ENCODE measurements around the gene PLXNA3.

The PLXNA3 gene

GRCh38 chrX:154458954-154459778 is 1.1 kb downstream of the PLXNA3 start:
- no peak for DNase-seq (ENCODE audit: low read depth in 2 of 2)

DNA sequence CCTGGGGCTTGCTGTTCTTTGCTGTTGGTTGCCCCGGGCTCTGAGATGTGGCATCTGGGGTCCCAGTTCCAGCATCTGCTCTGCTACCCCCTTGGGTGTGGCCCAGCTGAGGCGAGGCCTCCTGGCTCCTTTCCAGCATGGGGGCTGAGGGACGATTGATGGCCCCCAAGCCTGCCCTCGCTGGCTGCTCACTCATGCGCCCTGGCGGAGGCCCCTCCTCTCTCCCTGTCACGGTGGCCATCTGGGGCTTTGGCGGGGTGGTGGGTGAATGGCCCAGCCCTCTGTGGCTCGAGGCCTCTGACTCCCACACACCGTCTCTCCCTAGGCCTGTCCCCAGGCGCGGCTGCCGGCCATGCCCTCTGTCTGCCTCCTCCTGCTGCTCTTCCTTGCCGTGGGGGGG is 1.8 kb downstream of the PLXNA3 start:
- DNase-seq (ENCODE audit: low read depth in 2 of 2), result no peak

DNA sequence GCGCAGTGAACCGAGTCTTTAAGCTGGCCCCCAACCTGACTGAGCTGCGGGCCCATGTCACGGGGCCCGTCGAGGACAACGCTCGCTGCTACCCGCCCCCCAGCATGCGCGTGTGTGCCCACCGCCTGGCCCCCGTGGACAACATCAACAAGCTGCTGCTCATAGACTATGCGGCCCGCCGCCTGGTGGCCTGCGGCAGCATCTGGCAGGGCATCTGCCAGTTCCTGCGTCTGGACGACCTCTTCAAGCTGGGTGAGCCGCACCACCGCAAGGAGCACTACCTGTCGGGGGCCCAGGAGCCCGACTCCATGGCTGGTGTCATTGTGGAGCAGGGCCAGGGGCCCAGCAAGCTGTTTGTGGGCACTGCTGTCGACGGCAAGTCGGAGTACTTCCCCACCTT is 2.2 kb downstream of the PLXNA3 start:
- DNase-seq (ENCODE audit: low read depth in 2 of 2), result no peak

GRCh38 chrX:154462396-154462795 is 4.3 kb downstream of the PLXNA3 start:
- DNase-seq (ENCODE audit: low read depth in 2 of 2), result no peak

GRCh38 chrX:154463611-154464220 is 5.6 kb downstream of the PLXNA3 start:
- no peak for DNase-seq (ENCODE audit: low read depth in 2 of 2)

DNA sequence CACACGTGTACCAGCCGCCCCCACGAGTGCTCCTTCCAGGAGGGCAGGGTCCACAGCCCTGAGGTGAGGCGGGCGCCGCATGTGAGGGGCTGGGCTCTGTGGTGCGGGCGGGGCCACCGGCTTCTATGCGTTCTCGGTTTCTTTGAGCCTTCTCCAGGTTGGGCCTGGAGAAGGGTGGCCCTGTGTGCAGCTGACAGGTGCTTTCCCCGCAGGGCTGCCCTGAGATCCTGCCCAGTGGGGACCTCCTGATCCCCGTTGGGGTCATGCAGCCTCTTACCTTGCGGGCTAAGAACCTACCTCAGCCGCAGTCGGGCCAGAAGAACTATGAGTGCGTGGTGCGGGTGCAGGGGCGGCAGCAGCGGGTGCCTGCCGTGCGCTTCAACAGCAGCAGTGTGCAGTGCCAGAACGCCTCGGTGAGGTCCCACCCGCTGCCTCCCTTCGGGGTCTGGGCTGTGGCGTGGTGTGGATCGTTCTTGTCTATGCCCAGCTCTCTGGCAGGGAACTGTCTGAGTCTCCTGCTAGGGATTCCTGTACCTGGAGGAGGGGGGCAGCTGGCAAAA is 6.8 kb downstream of the PLXNA3 start:
- no peak for DNase-seq (ENCODE audit: low read depth in 2 of 2)

GRCh38 chrX:154465601-154466000 is 7.5 kb downstream of the PLXNA3 start:
- DNase-seq (ENCODE audit: low read depth in 2 of 2), result no peak

GRCh38 chrX:154466036-154466435 is 8.0 kb downstream of the PLXNA3 start:
- no peak for DNase-seq (ENCODE audit: low read depth in 2 of 2)

- DNase-seq (ENCODE audit: low read depth in 2 of 2), result no peak
Measured at GRCh38 chrX:154466907-154467306, 8.8 kb downstream of the PLXNA3 start.

DNA sequence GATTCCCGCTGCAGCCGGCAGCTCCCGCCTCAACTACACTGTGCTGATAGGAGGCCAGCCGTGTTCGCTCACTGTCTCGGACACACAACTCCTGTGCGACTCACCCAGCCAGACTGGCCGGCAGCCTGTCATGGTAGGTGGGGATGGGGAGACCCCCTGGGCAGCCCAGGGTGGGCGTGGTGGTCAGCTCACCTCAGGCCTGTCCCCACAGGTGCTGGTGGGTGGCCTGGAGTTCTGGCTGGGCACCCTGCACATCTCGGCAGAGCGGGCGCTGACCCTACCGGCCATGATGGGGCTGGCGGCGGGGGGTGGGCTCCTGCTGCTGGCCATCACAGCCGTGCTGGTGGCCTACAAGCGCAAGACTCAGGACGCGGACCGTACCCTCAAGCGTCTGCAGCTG is 9.5 kb downstream of the PLXNA3 start:
- no peak for DNase-seq (ENCODE audit: low read depth in 2 of 2)

GRCh38 chrX:154468217-154468616 is 10.1 kb downstream of the PLXNA3 start:
- no peak for DNase-seq (ENCODE audit: low read depth in 2 of 2)

DNA sequence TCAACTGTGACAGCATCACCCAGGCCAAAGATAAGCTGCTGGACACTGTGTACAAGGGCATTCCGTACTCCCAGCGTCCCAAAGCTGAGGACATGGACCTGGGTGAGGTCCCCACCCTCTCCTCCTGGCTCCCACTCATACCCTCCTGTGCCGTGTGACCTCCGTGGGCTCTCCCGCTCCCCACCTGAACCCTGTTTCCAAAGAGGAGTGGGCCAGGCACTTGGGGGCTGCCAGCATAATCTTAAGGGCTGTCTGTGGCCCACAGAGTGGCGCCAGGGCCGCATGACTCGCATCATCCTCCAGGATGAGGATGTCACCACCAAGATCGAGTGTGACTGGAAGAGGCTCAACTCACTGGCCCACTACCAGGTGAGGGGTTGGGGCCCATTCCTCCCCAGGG is 11.0 kb downstream of the PLXNA3 start:
- DNase-seq (ENCODE audit: low read depth in 2 of 2), result no peak

DNA sequence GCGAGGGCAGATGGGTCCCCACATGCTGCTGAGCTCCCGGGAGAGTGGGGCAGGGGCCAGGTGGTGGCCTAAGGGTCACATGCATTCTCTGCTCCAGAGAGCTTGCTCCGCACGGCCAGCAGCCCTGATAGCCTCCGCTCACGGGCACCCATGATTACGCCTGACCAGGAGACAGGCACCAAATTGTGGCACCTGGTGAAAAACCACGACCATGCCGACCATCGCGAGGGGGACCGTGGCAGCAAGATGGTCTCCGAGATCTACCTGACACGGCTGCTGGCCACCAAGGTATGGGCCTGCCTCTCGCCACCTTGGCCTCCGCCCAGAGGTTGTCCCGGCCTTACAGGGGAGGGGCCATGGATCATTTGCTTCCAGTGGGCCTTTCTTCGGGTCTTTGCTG is 11.8 kb downstream of the PLXNA3 start:
- DNase-seq (ENCODE audit: low read depth in 2 of 2), result no peak

DNA sequence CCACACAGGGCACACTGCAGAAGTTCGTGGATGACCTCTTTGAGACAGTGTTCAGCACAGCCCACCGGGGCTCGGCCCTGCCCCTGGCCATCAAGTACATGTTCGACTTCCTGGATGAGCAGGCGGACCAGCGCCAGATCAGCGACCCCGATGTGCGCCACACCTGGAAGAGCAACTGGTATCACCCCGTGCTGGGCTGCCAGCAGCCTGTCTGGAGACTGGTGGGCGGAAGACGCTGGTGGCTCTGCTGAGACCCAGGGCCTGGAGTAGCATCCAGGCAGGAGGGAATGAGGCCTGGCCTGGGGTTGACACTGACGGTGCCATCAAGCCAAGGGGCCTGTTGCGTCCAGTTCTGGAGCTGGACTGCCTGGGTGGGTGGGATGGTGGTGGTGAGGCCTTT is 12.4 kb downstream of the PLXNA3 start:
- no peak for DNase-seq (ENCODE audit: low read depth in 2 of 2)

DNA sequence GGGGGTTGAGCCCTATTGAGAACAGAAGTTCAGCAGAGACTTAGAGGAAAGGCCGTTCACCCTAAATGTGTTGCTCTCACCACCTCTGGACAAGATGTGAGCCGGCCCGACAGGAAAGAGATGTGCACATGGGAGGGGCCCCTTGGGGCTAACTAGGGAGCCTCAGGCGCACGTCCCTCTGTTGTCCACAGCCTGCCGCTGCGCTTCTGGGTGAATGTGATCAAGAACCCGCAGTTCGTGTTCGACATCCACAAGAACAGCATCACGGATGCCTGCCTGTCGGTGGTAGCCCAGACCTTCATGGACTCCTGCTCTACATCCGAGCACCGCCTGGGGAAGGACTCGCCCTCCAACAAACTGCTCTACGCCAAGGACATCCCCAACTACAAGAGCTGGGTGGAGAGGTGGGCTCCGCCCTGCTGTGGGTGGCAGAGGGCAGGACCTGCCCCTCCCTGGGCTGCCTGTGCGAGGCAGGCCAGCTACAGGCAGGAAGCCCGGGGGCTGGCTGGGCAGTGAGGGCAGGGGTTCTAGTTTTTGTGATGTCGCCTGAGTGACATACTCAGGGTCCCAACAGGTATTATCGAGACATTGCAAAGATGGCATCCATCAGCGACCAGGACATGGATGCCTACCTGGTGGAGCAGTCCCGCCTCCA is 13.0 kb downstream of the PLXNA3 start:
- DNase-seq (ENCODE audit: low read depth in 2 of 2), result no peak

GRCh38 chrX:154471839-154472684 is 14.0 kb downstream of the PLXNA3 start:
- DNase-seq (ENCODE audit: low read depth in 2 of 2), result no peak

DNA sequence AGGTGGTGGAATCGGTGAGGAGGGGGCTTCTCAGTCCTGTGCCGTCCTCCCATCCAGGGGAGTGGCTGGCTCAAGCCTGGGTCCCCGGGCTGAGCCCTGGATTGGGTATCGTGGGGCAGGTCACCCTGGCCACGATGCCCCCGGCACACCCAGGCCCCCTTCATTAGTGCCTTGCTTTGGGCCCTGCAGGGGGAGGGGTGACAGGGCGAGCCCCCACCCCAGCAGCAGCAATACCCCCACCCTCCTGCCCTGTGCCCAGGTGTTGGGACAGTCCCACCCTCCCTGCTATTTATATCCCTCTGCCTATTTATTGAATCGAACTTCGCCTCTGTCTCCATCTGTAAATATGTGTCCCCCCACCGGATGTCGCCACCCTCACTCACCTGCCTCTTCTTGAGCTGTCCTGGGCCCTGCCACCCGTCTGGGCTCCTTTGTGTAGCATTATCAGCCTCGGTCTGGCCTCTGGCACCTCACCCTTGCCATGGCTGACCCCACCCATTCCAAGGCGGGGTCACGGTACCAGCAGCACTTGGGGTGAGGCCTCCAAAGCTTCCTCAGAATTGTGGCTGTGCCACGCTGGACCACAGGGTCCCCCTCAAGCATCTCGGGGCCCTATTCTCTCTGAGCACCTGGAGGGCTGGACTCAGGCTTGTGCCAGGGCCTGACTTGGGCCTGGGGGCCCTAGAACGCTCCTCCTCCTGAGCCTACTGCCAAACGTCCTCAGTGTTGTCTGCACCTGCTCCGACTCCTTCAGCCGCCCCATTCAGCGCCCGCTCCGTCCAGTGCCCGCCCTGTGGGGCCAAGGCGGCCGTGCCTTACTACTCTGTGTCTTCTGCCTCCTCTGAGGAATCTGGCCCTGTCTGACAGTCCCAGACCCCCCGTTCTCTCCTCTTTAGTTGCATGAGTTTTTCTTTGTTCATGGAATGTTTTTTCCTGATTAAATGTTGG is 14.9 kb downstream of the PLXNA3 start:
- DNase-seq (ENCODE audit: low read depth in 2 of 2), result no peak

GRCh38 chrX:154473683-154474082 is 15.6 kb downstream of the PLXNA3 start:
- no peak for DNase-seq (ENCODE audit: low read depth in 2 of 2)

GRCh38 chrX:154476821-154477220 is 18.7 kb downstream of the PLXNA3 start:
- no peak for DNase-seq (ENCODE audit: low read depth in 2 of 2)

DNA sequence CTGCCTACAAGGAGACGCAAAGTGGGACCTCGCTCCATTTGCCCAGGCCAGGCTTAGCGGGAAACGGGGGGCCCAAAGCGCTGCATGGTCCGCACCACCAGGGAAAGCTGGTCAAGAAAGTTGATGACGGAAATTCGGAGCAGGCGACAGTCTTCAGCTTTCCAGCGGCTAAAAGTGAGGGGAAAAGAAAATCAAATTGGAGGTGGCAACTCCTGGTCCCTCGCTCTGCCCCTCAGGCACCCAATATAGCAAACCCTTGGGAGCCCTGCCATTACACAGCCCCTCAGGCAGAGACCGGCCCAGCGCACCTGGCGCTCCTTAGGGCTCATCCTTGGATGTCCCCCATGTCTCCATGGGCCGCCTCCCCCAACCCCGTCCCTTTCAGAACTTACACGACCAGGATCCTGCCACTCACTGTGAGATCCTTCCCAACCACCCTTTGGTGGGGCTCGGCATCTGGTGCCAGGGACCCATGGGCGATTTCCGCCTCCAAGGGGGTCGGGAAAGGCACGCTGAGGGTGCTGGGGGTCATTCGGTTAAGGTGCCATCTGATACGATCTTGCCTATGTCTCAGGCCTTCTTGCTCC is 19.9 kb downstream of the PLXNA3 start:
- no peak for DNase-seq (ENCODE audit: low read depth in 2 of 2)

Data from stimulated activated CD8-positive, alpha-beta memory T cell treated with anti-CD3 and anti-CD28 coated beads, Interleukin-2, amount 100 ng/mL, for 48 hours (primary cell).